Thyroid gland (tissue), 4 donors: ENCODE data around the gene ICE1.

Experiments used
- CTCF ChIP-seq, 6 experiments: fragments of 200-600 bp in 3 of 6; fragments of 450-650 bp in 3 of 6; sonication (generic) in 3 of 6; IDR thresholded peaks; one replicate each; pipeline ENCODE4 v1.5.1; 2016 to 2019; ENCODE audit warnings: antibody characterized with exemption in 6 of 6, mild to moderate bottlenecking in 2 of 6, inconsistent platforms in 1 of 6, moderate library complexity in 1 of 6
- POLR2A ChIP-seq, 2 donors: fragments of 450-650 bp; IDR thresholded peaks; one replicate each; pipeline ENCODE4 v1.6.1; 2017; ENCODE audit warnings: antibody characterized with exemption in 2 of 2, mild to moderate bottlenecking in 2 of 2, moderate library complexity in 1 of 2

DNA sequence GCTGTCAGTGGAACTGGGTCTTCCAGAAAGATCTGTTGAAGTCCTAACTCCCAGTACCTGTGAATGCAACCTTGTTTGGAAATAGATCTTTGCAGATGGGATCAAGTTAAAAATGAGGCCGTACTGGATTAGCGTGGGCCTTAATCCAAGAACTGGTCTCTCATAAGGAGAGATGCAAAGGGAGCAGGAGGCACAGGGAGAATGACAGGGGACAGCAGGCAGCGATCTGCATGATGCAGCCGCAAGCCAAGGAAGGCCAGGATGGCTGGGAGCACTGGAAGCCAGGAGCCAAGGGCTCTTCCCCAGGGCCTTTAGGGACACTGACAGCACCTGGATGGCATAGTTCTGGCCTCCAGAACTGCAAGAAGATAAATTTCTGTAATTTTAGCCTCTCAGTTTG lies 114.4 kb downstream of the ICE1 start:
- no peak for TF ChIP-seq CTCF (IDR thresholded peaks at IDR 0.05)
- TF ChIP-seq POLR2A (IDR thresholded peaks at IDR 0.05): no peak
